Heart left ventricle (tissue), 13 donors: ENCODE measurements around the gene TM4SF20.

Experiments used
- POLR2A ChIP-seq, 2 donors: fragments of 450-650 bp; IDR thresholded peaks; one replicate each; pipeline ENCODE4 v1.6.1; 2017; ENCODE audit warnings: antibody characterized with exemption in 2 of 2, mild to moderate bottlenecking in 2 of 2, moderate library complexity in 2 of 2
- TF ChIP-seq, protein P1 (sequence below), 12 donors: fragments of 200-600 bp; sonication (generic) in 4 of 12; IDR thresholded peaks; one replicate each; pipeline versions ENCODE4 v1.5.0 to v1.8.0; 2018 to 2022; ENCODE audit warnings: antibody characterized with exemption in 12 of 12, mild to moderate bottlenecking in 5 of 12
- donor health status: ischemic (EF 13 %, LVEDD 7.1; RV severe dilation, severe dysfunction).
- donor health status: DM: no; HTN: yes; CAD: no.
- donor health status: DM: no; HTN: no; CAD: no.
- donor health status: ischemic (EF 25% LVEDD 6.9; RV normal size, moderate dysfunction).
- donor health status: ischemic (EF 25% LVEDD 5.7; RV mildly dilated, moderate dysfunction).
- donor health status: ischemic (EF 35%, LVEDD 5.7; RV mildly dilated, moderate dysfunction).
- donor health status: nonischemic (EF 11% LVEDD 7.7; RV severe dilation, severe dysfunction).
- donor health status: DM: yes; HTN: yes; CAD: no.
- donor health status: PGD.
- donor health status: ischemic (EF 29% LVEDD 5.4; RV normal size, mild dysfunction).
- donor health status: nonischemic (EF 23%, LVEDD 6.1; RV moderate dilation, normal function).

DNA sequence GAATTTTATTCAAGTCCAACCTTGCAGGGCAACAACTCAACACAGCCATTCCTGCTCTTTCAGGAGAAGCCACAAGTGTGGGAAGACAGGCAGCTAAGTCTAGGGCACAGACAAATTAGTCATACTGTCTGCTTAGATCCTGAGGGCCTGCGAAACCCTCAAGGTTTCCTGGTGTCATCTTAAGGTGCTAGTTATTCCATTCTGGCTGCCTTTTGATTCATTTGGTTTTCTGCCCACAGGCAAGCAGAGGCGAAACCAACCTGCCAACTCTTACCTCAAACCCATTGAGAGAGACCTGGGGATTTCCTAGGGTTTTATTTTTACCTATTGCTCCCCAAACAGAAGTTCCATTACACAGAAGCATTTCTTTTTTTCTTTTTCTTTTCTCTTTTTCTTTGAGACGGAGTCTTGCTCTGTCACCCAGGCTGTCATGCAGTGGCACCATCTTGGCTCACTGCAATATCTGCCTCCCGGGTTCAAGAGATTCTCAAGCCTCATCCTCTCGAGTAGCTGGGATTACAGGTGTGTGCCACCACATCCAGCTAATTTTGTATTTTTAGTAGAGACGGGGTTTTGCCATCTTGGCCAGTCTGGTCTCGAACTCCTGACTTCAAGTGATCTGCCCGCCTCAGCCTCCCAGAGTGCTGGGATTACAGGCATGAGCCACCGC, 32.3 kb upstream of the TM4SF20 start:
- TF ChIP-seq, protein P1, sequence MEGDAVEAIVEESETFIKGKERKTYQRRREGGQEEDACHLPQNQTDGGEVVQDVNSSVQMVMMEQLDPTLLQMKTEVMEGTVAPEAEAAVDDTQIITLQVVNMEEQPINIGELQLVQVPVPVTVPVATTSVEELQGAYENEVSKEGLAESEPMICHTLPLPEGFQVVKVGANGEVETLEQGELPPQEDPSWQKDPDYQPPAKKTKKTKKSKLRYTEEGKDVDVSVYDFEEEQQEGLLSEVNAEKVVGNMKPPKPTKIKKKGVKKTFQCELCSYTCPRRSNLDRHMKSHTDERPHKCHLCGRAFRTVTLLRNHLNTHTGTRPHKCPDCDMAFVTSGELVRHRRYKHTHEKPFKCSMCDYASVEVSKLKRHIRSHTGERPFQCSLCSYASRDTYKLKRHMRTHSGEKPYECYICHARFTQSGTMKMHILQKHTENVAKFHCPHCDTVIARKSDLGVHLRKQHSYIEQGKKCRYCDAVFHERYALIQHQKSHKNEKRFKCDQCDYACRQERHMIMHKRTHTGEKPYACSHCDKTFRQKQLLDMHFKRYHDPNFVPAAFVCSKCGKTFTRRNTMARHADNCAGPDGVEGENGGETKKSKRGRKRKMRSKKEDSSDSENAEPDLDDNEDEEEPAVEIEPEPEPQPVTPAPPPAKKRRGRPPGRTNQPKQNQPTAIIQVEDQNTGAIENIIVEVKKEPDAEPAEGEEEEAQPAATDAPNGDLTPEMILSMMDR (IDR thresholded peaks at IDR 0.05), result no peak
- TF ChIP-seq POLR2A (IDR thresholded peaks at IDR 0.05), result no peak
